Measurements from ENCODE around the gene AOAH. TPM values are rescaled to one million over a fixed set of nuclear protein-coding genes. Genes with fewer than 3 reads are reported as not detected.

AOAH gene
- total and polyA plus RNA-seq, 9 of the 15 experiments (the other 6 are each of a cell fraction or from before 2014, with no cell fraction given) = not detected

- TF ChIP-seq ZBTB33 (CRISPR knock-in tag; IDR thresholded peaks at IDR 0.05) (no peak), CBX8 (IDR thresholded peaks at IDR 0.05; ENCODE audit: borderline replicate concordance, extremely low read depth, low read depth, low read length, poor library complexity, severe bottlenecking) (no peak), ZNF274 (IDR thresholded peaks at IDR 0.05; ENCODE audit: borderline replicate concordance, low read depth, low read length) (no peak), USF1 (CRISPR knock-in tag; IDR thresholded peaks at IDR 0.05) (no peak), HOMEZ (CRISPR knock-in tag; IDR thresholded peaks at IDR 0.05) (no peak), CTCF (IDR thresholded peaks at IDR 0.05 in 2 of 3, conservative IDR thresholded peaks at IDR 0.05 in 1 of 3; ENCODE audit: insufficient read depth in 2 of 3, low read depth in 1 of 3, low read length in 3 of 3) (no peak), ZBTB43 (CRISPR knock-in tag; IDR thresholded peaks at IDR 0.05) (no peak), RAD51 (IDR thresholded peaks at IDR 0.05; ENCODE audit: borderline replicate concordance, low read depth) (no peak), CCAR2 (IDR thresholded peaks at IDR 0.05; ENCODE audit: low read depth, low read length) (no peak), MAFK (IDR thresholded peaks at IDR 0.05; ENCODE audit: low read length) (no peak), YY1 (IDR thresholded peaks at IDR 0.05; ENCODE audit: borderline replicate concordance in 1 of 3, control insufficient read depth in 1 of 3, extremely low read depth in 1 of 3, insufficient read depth in 3 of 3, insufficient read length in 1 of 3, insufficient replicate concordance in 2 of 3, low read depth in 1 of 3, low read length in 2 of 3) (no peak), UBTF (IDR thresholded peaks at IDR 0.05; ENCODE audit: borderline replicate concordance in 1 of 2, low read depth in 2 of 2, low read length in 2 of 2) (no peak), TCF7 (IDR thresholded peaks at IDR 0.05; ENCODE audit: borderline replicate concordance) (no peak), ARID1B (IDR thresholded peaks at IDR 0.05) (no peak)
These were observed 14.0 kb downstream of the AOAH start (continued) for GRCh38 chr7:36710186-36710791.
